BE2C (cell line): Measurements from ENCODE around the gene OR5B17. TPM values are rescaled to one million over a fixed set of nuclear protein-coding genes. Genes with fewer than 3 reads are reported as not detected.
"Not testable (repeated sequence)": the region's sequence is repeated elsewhere in the genome, so short reads cannot be mapped to it uniquely, and the experiment has no call there.

Source experiments
- DNase-seq: peaks from one replicate; pipeline ENCODE4 v3.0.0-alpha.2; 2020
- H3K27me3 ChIP-seq: fragments of 250-450 bp; sonication (Bioruptor Pico); 2 replicates; pipeline ENCODE4 v1.5.1; 2020; ENCODE audit warnings: mild to moderate bottlenecking
- H3K36me3 ChIP-seq: fragments of 250-450 bp; sonication (Bioruptor Pico); 2 replicates; pipeline ENCODE4 v1.5.1; 2020; ENCODE audit warnings: mild to moderate bottlenecking
- H3K4me1 ChIP-seq: fragments of 250-450 bp; sonication (Bioruptor Pico); 2 replicates; pipeline ENCODE4 v1.5.1; 2020
- H3K4me3 ChIP-seq: 2 replicates; pipeline ENCODE4 v1.5.1; 2011; ENCODE audit warnings: low read depth, low read length
- H3K9me3 ChIP-seq: fragments of 250-450 bp; sonication (Bioruptor Pico); 2 replicates; pipeline ENCODE4 v1.5.1; 2020
- polyA plus RNA-seq: library from polyadenylated mRNA; unstranded; fragments of >200 nt; gene quantifications from one replicate; pipeline ENCODE4 v1.2.1, GENCODE V29; 2012; ENCODE audit warnings: low read depth, missing spikeins; ENCODE audit not compliant: insufficient read length, insufficient read depth
- TF ChIP-seq, protein P1 (sequence below): IDR thresholded peaks from 2 replicates; pipeline ENCODE4 v1.5.1; 2012; ENCODE audit warnings: mild to moderate bottlenecking, low read depth, low read length

OR5B17 gene
- polyA plus RNA-seq, result not detected

- TF ChIP-seq, protein P1, sequence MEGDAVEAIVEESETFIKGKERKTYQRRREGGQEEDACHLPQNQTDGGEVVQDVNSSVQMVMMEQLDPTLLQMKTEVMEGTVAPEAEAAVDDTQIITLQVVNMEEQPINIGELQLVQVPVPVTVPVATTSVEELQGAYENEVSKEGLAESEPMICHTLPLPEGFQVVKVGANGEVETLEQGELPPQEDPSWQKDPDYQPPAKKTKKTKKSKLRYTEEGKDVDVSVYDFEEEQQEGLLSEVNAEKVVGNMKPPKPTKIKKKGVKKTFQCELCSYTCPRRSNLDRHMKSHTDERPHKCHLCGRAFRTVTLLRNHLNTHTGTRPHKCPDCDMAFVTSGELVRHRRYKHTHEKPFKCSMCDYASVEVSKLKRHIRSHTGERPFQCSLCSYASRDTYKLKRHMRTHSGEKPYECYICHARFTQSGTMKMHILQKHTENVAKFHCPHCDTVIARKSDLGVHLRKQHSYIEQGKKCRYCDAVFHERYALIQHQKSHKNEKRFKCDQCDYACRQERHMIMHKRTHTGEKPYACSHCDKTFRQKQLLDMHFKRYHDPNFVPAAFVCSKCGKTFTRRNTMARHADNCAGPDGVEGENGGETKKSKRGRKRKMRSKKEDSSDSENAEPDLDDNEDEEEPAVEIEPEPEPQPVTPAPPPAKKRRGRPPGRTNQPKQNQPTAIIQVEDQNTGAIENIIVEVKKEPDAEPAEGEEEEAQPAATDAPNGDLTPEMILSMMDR, result no peak
- H3K27me3 ChIP-seq, result no peaks in the 10 kb centered on the region
- no peak within 1 kb of the TSS for H3K4me3 ChIP-seq
- H3K9me3 ChIP-seq, result no peaks in the 10 kb centered on the region
- no peaks in the 10 kb centered on the region for H3K36me3 ChIP-seq
- H3K4me1 ChIP-seq, result no peaks in the 10 kb centered on the region
- DNase-seq, result no peak
These were observed at the start of gene OR5B17 for GRCh38 chr11:58358969-58359368. OR5B17 (minus strand) TSS chr11:58359069; CDS start chr11:58359069, 0 bp downstream.

- Histone ChIP-seq H3K27me3 (no peaks in the 10 kb centered on the region), H3K36me3 (no peaks in the 10 kb centered on the region), H3K4me3 (no peak within 1 kb of the TSS), H3K4me1 (no peaks in the 10 kb centered on the region), H3K9me3 (no peaks in the 10 kb centered on the region)
- no peak for DNase-seq
- TF ChIP-seq, protein P1, result no peak
These were observed 47.9 kb upstream of the OR5B17 start, which contains the start of gene OR5B3 for GRCh38 chr11:58406774-58407173. OR5B3 (minus strand) TSS chr11:58406874; CDS start chr11:58403409, 3,465 bp downstream.

DNA sequence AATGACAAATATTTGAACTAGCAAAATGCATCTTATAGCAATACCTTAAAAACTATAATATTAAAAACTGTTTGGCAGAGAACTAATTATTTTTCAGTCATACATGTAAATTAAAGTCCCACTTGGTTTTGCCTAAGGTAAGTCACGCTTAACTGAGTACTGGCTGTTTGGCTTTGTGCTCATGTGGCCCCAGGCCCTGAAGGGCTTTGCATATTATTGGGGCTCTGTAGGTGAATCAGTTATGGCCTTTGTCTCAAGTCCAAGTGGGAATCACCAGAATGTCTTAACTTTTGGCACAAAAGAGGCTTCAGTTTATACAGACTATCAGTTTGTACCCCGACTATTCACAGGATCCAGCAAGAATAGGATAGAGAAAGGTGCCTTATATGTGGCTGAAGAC, 40.8 kb upstream of the OR5B17 start:
- not testable (repeated sequence) for H3K36me3 ChIP-seq, H3K9me3 ChIP-seq, H3K4me1 ChIP-seq, H3K4me3 ChIP-seq, H3K27me3 ChIP-seq, DNase-seq

DNA sequence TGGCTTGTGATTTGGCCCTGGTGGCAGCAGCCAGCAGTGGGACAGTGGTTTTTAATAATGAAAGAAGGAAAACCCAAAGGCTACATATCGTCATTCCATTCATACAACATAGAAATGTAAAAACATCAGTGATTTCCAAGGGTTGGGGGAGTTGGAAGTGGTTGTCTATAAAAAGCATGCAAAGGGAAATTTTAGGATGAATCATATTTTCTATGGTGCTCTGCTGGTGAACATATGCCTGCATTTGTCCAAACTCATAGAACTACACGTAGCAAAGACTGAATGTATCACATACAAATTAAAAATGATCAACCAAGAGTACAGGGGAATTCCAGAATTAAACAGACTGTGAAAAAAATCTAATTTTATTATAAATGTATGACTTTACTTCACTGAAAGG, 36.7 kb upstream of the OR5B17 start:
- TF ChIP-seq, protein P1, result no peak
- no peaks in the 10 kb centered on the region for H3K36me3 ChIP-seq
- H3K4me3 ChIP-seq, result no peak overlapping the region
- no peaks in the 10 kb centered on the region for H3K9me3 ChIP-seq
- H3K27me3 ChIP-seq, result no peaks in the 10 kb centered on the region
- DNase-seq, result no peak
- no peaks in the 10 kb centered on the region for H3K4me1 ChIP-seq

DNA sequence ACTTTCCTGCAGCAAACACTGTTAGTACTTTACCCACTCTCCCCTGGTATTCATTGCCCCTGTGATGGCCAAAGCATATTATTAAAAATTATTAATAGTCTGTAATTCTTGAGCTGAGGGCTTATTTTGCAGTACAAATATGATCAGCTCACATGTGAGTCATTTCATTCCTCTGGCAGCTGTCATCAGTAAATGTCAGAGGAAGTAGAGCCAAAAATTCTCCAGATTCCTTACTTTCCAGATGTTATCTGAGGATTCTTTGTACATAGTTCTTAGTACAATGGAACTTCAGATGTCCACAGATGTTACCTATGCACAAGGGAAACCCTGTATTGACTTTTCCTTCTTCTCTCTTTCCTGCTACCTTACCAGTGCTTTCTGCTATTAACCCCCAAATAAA, 35.3 kb upstream of the OR5B17 start:
- H3K4me1 ChIP-seq, result no peaks in the 10 kb centered on the region
- no peak for DNase-seq
- no peaks in the 10 kb centered on the region for H3K36me3 ChIP-seq
- H3K27me3 ChIP-seq, result no peaks in the 10 kb centered on the region
- no peak overlapping the region for H3K4me3 ChIP-seq
- H3K9me3 ChIP-seq, result no peaks in the 10 kb centered on the region
- TF ChIP-seq, protein P1, result no peak

DNA sequence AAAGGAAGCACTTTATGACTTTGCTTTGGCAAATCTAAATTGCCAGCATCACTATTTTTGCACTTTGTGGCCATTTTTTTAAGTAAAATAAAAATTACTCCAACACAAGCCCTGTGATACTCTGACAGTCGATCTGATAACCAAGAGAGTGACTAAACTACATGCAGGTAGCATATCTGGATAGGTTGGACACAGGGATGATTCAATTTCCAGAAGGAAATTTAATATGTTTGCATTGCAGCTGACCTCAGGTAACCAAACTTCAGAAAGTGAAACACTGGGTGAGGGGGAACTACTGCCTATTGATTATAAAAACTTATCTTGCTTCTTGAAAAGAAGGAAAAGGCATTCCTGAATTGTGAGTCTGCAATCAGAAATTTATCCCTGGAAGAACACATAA, 33.9 kb upstream of the OR5B17 start:
- H3K9me3 ChIP-seq, result no peaks in the 10 kb centered on the region
- TF ChIP-seq, protein P1, result no peak
- H3K36me3 ChIP-seq, result no peaks in the 10 kb centered on the region

DNA sequence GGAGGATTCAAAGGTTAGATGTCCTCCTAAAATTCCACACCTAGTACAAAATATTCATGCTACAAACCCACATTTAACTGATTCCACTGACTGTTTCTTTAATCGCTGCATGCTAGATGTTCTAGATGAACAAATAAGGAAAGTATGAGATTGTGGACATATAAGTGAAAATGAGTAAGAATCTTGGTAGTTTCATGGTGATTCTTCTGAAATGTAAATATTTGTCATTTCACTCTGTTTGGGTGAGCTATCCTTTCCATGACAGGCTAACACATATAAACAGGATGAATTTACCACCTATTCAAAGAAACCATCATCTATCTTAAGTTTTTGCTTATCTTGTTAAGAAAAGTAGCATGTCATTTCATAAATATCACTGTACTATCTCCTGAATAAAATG, 33.0 kb upstream of the OR5B17 start:
- TF ChIP-seq, protein P1, result no peak
- H3K27me3 ChIP-seq, result no peaks in the 10 kb centered on the region
- H3K4me1 ChIP-seq, result no peaks in the 10 kb centered on the region
- DNase-seq, result no peak
- H3K9me3 ChIP-seq, result no peaks in the 10 kb centered on the region
- no peak overlapping the region for H3K4me3 ChIP-seq
- no peaks in the 10 kb centered on the region for H3K36me3 ChIP-seq

More for the DNA sequence above, 33.9 kb upstream of the OR5B17 start:
- DNase-seq, result no peak
- no peak overlapping the region for H3K4me3 ChIP-seq
- H3K4me1 ChIP-seq, result no peaks in the 10 kb centered on the region
- H3K27me3 ChIP-seq, result no peaks in the 10 kb centered on the region
